ENCODE results near the gene DACH1.

The DACH1 gene

GRCh38 chr13:71408416-71408815 is 458.6 kb downstream of the DACH1 start:
- no peak for DNase-seq

- no peak for DNase-seq
Measured at GRCh38 chr13:71399631-71400215, 467.3 kb downstream of the DACH1 start.

DNA sequence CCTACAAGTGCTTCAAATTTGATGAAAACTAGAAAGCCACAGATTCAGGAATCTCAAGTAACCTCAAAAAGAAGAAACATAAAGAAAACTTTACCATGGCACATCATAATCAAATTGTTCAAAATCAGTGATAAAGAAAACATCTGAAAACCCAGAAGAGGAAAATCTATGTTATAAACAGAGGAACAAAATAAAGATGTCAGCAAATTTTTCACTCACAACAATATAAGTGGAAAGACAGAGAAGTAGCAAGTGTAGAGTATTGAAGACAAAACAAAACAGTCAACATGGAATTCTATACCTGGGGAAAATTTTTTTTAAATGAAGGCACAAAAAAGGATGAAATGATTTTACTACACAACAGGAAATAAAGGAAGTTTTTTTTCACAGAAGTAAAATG is 470.9 kb downstream of the DACH1 start:
- no peak for DNase-seq

- DNase-seq = no peak
Measured at GRCh38 chr13:71395053-71395452, 472.0 kb downstream of the DACH1 start.

DNA sequence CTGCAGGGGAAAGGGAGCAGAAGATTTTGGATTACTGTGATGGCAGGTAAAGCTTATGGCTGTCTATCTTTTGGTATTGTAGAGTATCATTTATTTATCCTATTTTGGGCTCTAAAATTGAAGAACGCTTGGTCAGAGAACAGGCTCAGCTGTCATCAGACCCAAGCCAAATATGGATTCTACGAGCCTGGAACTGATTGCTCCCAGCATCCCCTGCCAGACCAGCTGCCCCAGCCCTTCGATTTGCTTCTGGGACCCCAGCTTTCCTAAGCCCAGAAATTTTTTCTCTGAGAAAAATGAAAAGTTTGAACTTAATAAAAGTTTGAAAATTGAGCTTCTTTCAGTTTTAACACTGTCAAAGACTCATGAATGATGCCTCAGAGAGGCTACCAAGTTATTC is 472.8 kb downstream of the DACH1 start:
- DNase-seq = no peak
